Lower lobe of right lung (tissue), 2 donors: ENCODE data around the gene PSMB9. TPM values are rescaled to one million over a fixed set of nuclear protein-coding genes. Genes with fewer than 3 reads are reported as not detected.

Experiments used
- ATAC-seq, 2 donors: fragments of 200-7000 bp; cut with Tn5 transposase; one replicate each; pipeline ENCODE4 v1.9.1; 2020 to 2022; ENCODE audit warnings: mild to moderate bottlenecking in 2 of 2, moderate library complexity in 2 of 2
- DNase-seq: peaks from one replicate; pipeline ENCODE4 v3.0.0-alpha.2; 2020
- H3K27ac ChIP-seq: fragments of 200-600 bp; one replicate; pipeline ENCODE4 v1.8.0; 2022
- H3K27me3 ChIP-seq: fragments of 200-600 bp; one replicate; pipeline ENCODE4 v1.8.0; 2022; ENCODE audit warnings: low read depth
- H3K36me3 ChIP-seq: fragments of 200-600 bp; one replicate; pipeline ENCODE4 v1.8.0; 2022; ENCODE audit warnings: mild to moderate bottlenecking
- H3K4me1 ChIP-seq: fragments of 200-600 bp; one replicate; pipeline ENCODE4 v1.8.0; 2022
- H3K4me3 ChIP-seq: fragments of 200-600 bp; one replicate; pipeline ENCODE4 v1.8.0; 2022; ENCODE audit warnings: mild to moderate bottlenecking
- H3K9me3 ChIP-seq: fragments of 200-600 bp; one replicate; pipeline ENCODE4 v1.8.0; 2022
- intact Hi-C: fragments of 100-400 bp; cut with DNase I; formaldehyde crosslinking; loops from one replicate; pipeline ENCODE4 v1.11.0; 2022
- total RNA-seq: library from RNA; stranded (reverse); fragmentation: NEBNext Ultra II Directional; extraction: Animal tissue kit (Norgen Biotek cat#: 25700); gene quantifications from one replicate; pipeline ENCODE4 v1.2.1, GENCODE V29; 2021
- TF ChIP-seq, protein P1 (sequence below): fragments of 200-600 bp; IDR thresholded peaks from one replicate; pipeline ENCODE4 v1.8.0; 2022; ENCODE audit warnings: antibody characterized with exemption, mild to moderate bottlenecking
- donor health status: DM: no; HTN: yes; CAD: no; lungs with severe emphysema.

PSMB9 gene
- total RNA-seq, 1 donor from 2014 or later, result 74.5 TPM

DNA sequence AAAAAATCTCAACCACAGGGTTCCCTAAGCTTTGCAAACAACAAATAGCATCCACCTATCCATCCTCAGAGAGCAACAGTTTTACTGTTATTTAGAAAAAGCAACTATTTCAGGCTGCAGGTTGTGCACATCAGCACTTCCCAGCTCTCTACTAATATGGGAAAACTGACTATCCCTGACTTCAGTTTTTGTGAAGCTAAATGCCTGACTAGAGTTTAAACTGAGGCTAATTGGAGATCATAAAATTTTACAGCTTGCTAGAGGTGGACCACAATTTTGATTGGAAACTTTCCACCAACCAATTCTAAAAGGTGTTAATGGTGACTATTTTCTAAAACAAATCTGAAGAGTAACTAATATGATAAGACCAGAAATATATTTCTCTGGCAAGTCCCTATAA lies 50.0 kb downstream of the PSMB9 start:
- Histone ChIP-seq H3K9me3 (no peaks in the 10 kb centered on the region), H3K27me3 (no peaks in the 10 kb centered on the region), H3K4me1 (no peaks in the 10 kb centered on the region), H3K36me3 (peaks cover 8% of the 10 kb centered on the region), H3K27ac (no peak overlapping the region), H3K4me3 (no peak overlapping the region)
- DNase-seq (no peak), ATAC-seq (no peak)
- intact Hi-C loops, result no loop called here
- TF ChIP-seq, protein P1, sequence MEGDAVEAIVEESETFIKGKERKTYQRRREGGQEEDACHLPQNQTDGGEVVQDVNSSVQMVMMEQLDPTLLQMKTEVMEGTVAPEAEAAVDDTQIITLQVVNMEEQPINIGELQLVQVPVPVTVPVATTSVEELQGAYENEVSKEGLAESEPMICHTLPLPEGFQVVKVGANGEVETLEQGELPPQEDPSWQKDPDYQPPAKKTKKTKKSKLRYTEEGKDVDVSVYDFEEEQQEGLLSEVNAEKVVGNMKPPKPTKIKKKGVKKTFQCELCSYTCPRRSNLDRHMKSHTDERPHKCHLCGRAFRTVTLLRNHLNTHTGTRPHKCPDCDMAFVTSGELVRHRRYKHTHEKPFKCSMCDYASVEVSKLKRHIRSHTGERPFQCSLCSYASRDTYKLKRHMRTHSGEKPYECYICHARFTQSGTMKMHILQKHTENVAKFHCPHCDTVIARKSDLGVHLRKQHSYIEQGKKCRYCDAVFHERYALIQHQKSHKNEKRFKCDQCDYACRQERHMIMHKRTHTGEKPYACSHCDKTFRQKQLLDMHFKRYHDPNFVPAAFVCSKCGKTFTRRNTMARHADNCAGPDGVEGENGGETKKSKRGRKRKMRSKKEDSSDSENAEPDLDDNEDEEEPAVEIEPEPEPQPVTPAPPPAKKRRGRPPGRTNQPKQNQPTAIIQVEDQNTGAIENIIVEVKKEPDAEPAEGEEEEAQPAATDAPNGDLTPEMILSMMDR, result no peak

DNA sequence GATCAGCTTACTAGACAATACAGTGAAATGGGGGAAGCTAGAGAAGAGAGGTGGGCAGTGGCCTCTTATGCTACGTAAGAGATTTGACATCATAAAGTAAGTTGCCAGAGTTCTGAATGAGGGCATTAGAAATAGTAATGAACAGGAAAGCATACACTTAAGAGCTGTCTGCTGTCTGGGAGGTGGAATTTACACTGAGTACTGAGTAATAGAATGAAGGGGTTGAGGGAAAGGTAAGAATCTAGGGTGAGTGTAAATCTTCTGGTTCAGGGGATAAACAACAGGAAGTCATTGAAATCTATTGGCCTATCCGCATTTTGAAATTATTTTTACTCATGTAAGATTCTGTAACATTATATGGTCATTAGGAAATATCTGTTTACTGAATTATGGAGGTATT lies 51.1 kb downstream of the PSMB9 start:
- Histone ChIP-seq H3K27ac (no peak overlapping the region), H3K4me1 (no peaks in the 10 kb centered on the region), H3K27me3 (no peaks in the 10 kb centered on the region), H3K36me3 (peaks cover 8% of the 10 kb centered on the region), H3K9me3 (no peaks in the 10 kb centered on the region), H3K4me3 (no peak overlapping the region)
- peak in 1 of 2 donors; percentile 68 for ATAC-seq
- DNase-seq, result no peak
- TF ChIP-seq, protein P1, result no peak
- intact Hi-C loops, result no loop called here

DNA sequence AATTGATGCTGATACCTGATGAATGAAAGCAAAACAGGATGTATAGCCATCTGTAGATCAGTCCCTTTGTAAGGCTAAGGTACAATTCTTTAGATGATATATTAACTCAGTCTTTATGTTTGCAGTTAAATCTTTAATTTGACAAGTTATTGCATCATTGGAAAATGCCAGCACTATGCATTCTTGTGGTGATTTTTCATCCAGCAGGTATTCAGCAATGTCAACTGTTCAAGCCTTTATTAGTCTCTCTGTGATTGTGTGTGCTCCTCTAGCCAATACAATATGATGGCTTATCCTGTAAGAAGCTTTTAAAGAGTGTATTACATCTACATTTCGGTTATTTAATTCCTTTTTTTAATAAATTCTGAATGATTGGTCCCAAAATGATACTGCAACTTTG lies 52.5 kb downstream of the PSMB9 start:
- intact Hi-C loops, result no loop called here
- no peak overlapping the region for H3K4me3 ChIP-seq

DNA sequence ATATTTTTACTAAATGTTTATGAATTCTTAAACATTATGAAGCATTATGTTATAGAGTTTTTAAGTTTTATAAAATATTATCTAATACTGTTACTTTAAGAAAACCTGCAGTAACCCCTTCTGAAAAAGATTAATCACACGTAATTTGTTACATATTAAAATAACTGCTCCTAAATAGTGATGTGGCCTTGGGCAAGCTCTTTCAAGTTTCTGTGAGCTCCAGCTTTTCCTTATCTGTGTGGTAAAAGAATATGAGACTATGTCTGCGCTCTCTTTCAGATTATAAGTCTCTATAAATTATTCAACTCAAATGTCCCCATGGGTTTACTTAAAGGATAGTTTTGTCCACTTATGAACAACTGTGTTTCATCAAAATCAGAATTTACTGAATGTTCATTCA lies 54.9 kb downstream of the PSMB9 start:
- intact Hi-C loops, result no loop called here
- Histone ChIP-seq H3K9me3 (no peaks in the 10 kb centered on the region), H3K4me3 (no peak overlapping the region), H3K36me3 (no peaks in the 10 kb centered on the region), H3K27me3 (no peaks in the 10 kb centered on the region), H3K4me1 (no peaks in the 10 kb centered on the region), H3K27ac (no peak overlapping the region)
- DNase-seq (no peak), ATAC-seq (no peak)
- TF ChIP-seq, protein P1, result no peak

More for the DNA sequence above, 52.5 kb downstream of the PSMB9 start:
- H3K27me3 ChIP-seq, result no peaks in the 10 kb centered on the region
- H3K36me3 ChIP-seq, result peaks cover 3% of the 10 kb centered on the region
- TF ChIP-seq, protein P1, result no peak
- no peak overlapping the region for H3K27ac ChIP-seq
- no peaks in the 10 kb centered on the region for H3K9me3 ChIP-seq
- H3K4me1 ChIP-seq, result no peaks in the 10 kb centered on the region
- DNase-seq, result no peak
- ATAC-seq, result no peak

Other genes with a start within 250 kb of the PSMB9 start
- 144 TPM for gene HLA-DQA1, start 216.8 kb upstream of the PSMB9 start, total RNA-seq
- 132 TPM for gene HLA-DQB1, start 187.5 kb upstream of the PSMB9 start, total RNA-seq
- 68.0 TPM for gene HLA-DQA2, start 112.8 kb upstream of the PSMB9 start, total RNA-seq
- gene HLA-DQB2, start 90.7 kb upstream of the PSMB9 start, total RNA-seq, result 74.8 TPM
- gene HLA-DOB, start 37.2 kb upstream of the PSMB9 start, total RNA-seq, result 0.95 TPM
- gene TAP2, start 15.5 kb upstream of the PSMB9 start, total RNA-seq, result 81.8 TPM
- 103 TPM for gene PSMB8, start 10.1 kb upstream of the PSMB9 start, total RNA-seq
- 63.9 TPM for gene TAP1, start 488 bp upstream of the PSMB9 start, total RNA-seq
- gene HLA-DMB, start 86.8 kb downstream of the PSMB9 start, total RNA-seq, result 208 TPM
- gene HLA-DMA, start 98.9 kb downstream of the PSMB9 start, total RNA-seq, result 283 TPM
- gene BRD2, start 114.4 kb downstream of the PSMB9 start, total RNA-seq, result 173 TPM
- gene HLA-DOA, start 155.4 kb downstream of the PSMB9 start, total RNA-seq, result 31.2 TPM
- 600 TPM for gene HLA-DPA1, start 219.5 kb downstream of the PSMB9 start, total RNA-seq
- 483 TPM for gene HLA-DPB1, start 221.8 kb downstream of the PSMB9 start, total RNA-seq